GM19452 (cell line): ENCODE data around the gene CHST2.
A peak's percentile ranks its signal among the peaks of the same experiment; 100 is the strongest.

ENCODE experiments used
- ATAC-seq: cut with Tn5 transposase; IDR thresholded peaks from one replicate; pipeline ENCODE4 v1.9.1; 2021; ENCODE audit not compliant: unreplicated experiment

CHST2 gene

GRCh38 chr3:143165211-143165610 lies 45.6 kb downstream of the CHST2 start:
- peak; percentile 34 for ATAC-seq

GRCh38 chr3:143165612-143166285 lies 46.2 kb downstream of the CHST2 start:
- ATAC-seq = peak; percentile 79

GRCh38 chr3:143166376-143166775 lies 46.8 kb downstream of the CHST2 start:
- ATAC-seq = no peak

- no peak for ATAC-seq
Measured at GRCh38 chr3:143167969-143168854, 48.6 kb downstream of the CHST2 start.

GRCh38 chr3:143168855-143169192 lies 49.3 kb downstream of the CHST2 start:
- no peak for ATAC-seq

- no peak for ATAC-seq
Measured at GRCh38 chr3:143170074-143170473, 50.5 kb downstream of the CHST2 start.

- ATAC-seq = peak; percentile 2
Measured at GRCh38 chr3:143170676-143171075, 51.1 kb downstream of the CHST2 start.

- ATAC-seq = peak; percentile 83
Measured at GRCh38 chr3:143171141-143171980, 51.8 kb downstream of the CHST2 start.

GRCh38 chr3:143172062-143172794 lies 52.7 kb downstream of the CHST2 start:
- no peak for ATAC-seq

GRCh38 chr3:143172795-143173145 lies 53.2 kb downstream of the CHST2 start:
- no peak for ATAC-seq

- ATAC-seq = no peak
Measured at GRCh38 chr3:143173242-143173641, 53.7 kb downstream of the CHST2 start.
